HepG2 (cell line): ENCODE results near the gene ZNF680. TPM values are rescaled to one million over a fixed set of nuclear protein-coding genes. Genes with fewer than 3 reads are reported as not detected.

ENCODE experiments used
- BCLAF1 ChIP-seq: fragments of 450-650 bp; IDR thresholded peaks from 2 replicates; pipeline ENCODE4 v1.6.1; 2017; ENCODE audit warnings: mild to moderate bottlenecking
- DMAP1 ChIP-seq: IDR thresholded peaks from 2 replicates; pipeline ENCODE4 v1.6.1; 2016
- GABPA ChIP-seq, 2 experiments: IDR thresholded peaks; 2 replicates each; pipeline ENCODE4 v1.6.1; 2011 to 2016; ENCODE audit warnings: low read depth in 2 of 2, low read length in 1 of 2, missing biosample characterization in 1 of 2, missing genetic modification characterization in 1 of 2
- GFI1 ChIP-seq: sonication (generic); formaldehyde crosslinking; IDR thresholded peaks from 2 replicates; pipeline ENCODE4 v1.5.0; 2020; ENCODE audit warnings: missing genetic modification reagents, mild to moderate bottlenecking, borderline replicate concordance
- JUN ChIP-seq: sonication (generic); formaldehyde crosslinking; IDR thresholded peaks from 2 replicates; pipeline ENCODE4 v1.4.0; 2020; ENCODE audit warnings: mild to moderate bottlenecking, missing genetic modification reagents
- MAF1 ChIP-seq: sonication (generic); formaldehyde crosslinking; IDR thresholded peaks from 2 replicates; pipeline ENCODE4 v1.5.0; 2020; ENCODE audit warnings: missing genetic modification reagents, borderline replicate concordance
- MYNN ChIP-seq: sonication (generic); formaldehyde crosslinking; IDR thresholded peaks from 2 replicates; pipeline ENCODE4 v1.4.0; 2020; ENCODE audit warnings: mild to moderate bottlenecking, low read depth, missing genetic modification reagents
- NFYC ChIP-seq: IDR thresholded peaks from 2 replicates; pipeline ENCODE4 v1.6.1; 2016; ENCODE audit warnings: missing genetic modification reagents, missing compliant biosample characterization
- SALL1 ChIP-seq: sonication (generic); formaldehyde crosslinking; IDR thresholded peaks from 2 replicates; pipeline ENCODE4 v1.8.0; 2022; ENCODE audit warnings: mild to moderate bottlenecking, missing genetic modification reagents
- SMAD3 ChIP-seq: sonication (generic); formaldehyde crosslinking; IDR thresholded peaks from 2 replicates; pipeline ENCODE4 v1.4.0; 2020; ENCODE audit warnings: missing genetic modification reagents
- SOX13 ChIP-seq, 3 experiments: fragments of 450-650 bp in 1 of 3; sonication (generic) in 1 of 3; formaldehyde crosslinking in 1 of 3; IDR thresholded peaks in 2 of 3; conservative IDR thresholded peaks in 1 of 3; 2 replicates each; pipeline versions ENCODE4 v1.5.0 to v1.6.1; 2016 to 2020; ENCODE audit warnings: antibody characterized with exemption in 1 of 3, mild to moderate bottlenecking in 1 of 3, missing compliant biosample characterization in 1 of 3, missing genetic modification reagents in 1 of 3, moderate library complexity in 1 of 3
- SOX6 ChIP-seq, 2 experiments: fragments of 450-650 bp in 1 of 2; sonication (generic) in 1 of 2; formaldehyde crosslinking in 1 of 2; IDR thresholded peaks; 2 replicates each; pipeline versions ENCODE4 v1.4.0 to v1.6.1; 2017 to 2020; ENCODE audit warnings: antibody characterized with exemption in 1 of 2, mild to moderate bottlenecking in 1 of 2, missing genetic modification reagents in 1 of 2
- SP2 ChIP-seq: sonication (generic); formaldehyde crosslinking; IDR thresholded peaks from 2 replicates; pipeline ENCODE4 v1.5.1; 2020; ENCODE audit warnings: mild to moderate bottlenecking, missing genetic modification reagents
- SRSF1 ChIP-seq: fragments of 200-400 bp; formaldehyde crosslinking; optimal IDR thresholded peaks from 2 replicates; pipeline ENCODE3; 2017; ENCODE audit warnings: mild to moderate bottlenecking, low read depth, low read length, moderate library complexity
- SSRP1 ChIP-seq: IDR thresholded peaks from 2 replicates; pipeline ENCODE4 v1.6.1; 2016; ENCODE audit warnings: control low read depth
- STAT6 ChIP-seq: sonication (generic); formaldehyde crosslinking; IDR thresholded peaks from 2 replicates; pipeline ENCODE4 v1.4.0; 2020; ENCODE audit warnings: missing genetic modification reagents, mild to moderate bottlenecking, borderline replicate concordance
- TFDP1 ChIP-seq: IDR thresholded peaks from 2 replicates; pipeline ENCODE4 v1.6.1; 2016; ENCODE audit warnings: missing compliant biosample characterization, missing genetic modification reagents, borderline replicate concordance
- ZFP82 ChIP-seq: sonication (generic); formaldehyde crosslinking; IDR thresholded peaks from 2 replicates; pipeline ENCODE4 v1.5.1; 2020; ENCODE audit warnings: mild to moderate bottlenecking, missing genetic modification reagents, borderline replicate concordance
- ZNF180 ChIP-seq: sonication (generic); formaldehyde crosslinking; IDR thresholded peaks from 2 replicates; pipeline ENCODE4 v1.4.0; 2020; ENCODE audit warnings: low read depth, missing genetic modification reagents, borderline replicate concordance
- ZNF383 ChIP-seq: sonication (generic); formaldehyde crosslinking; IDR thresholded peaks from 2 replicates; pipeline ENCODE4 v1.4.0; 2020; ENCODE audit warnings: missing genetic modification reagents, mild to moderate bottlenecking, borderline replicate concordance
- ZNF660 ChIP-seq: sonication (generic); formaldehyde crosslinking; IDR thresholded peaks from 2 replicates; pipeline ENCODE4 v1.5.1; 2020; ENCODE audit warnings: mild to moderate bottlenecking, low read depth, missing genetic modification reagents, borderline replicate concordance
- ZNF703 ChIP-seq: sonication (generic); formaldehyde crosslinking; IDR thresholded peaks from 2 replicates; pipeline ENCODE4 v1.5.1; 2020; ENCODE audit warnings: missing genetic modification reagents, mild to moderate bottlenecking, moderate library complexity, borderline replicate concordance
- ZSCAN20 ChIP-seq: sonication (generic); formaldehyde crosslinking; IDR thresholded peaks from 2 replicates; pipeline ENCODE4 v1.4.0; 2020; ENCODE audit warnings: missing genetic modification reagents, mild to moderate bottlenecking, borderline replicate concordance
- polyA plus RNA-seq, 8 experiments: library from polyadenylated mRNA; depleted of rRNA in 3 of 8; stranded (reverse) in 7 of 8; unstranded in 1 of 8; fragments of >200 nt; fragmentation: Illumina TruSeq in 4 of 8; extraction: Trizol in 4 of 8; gene quantifications; 2 replicates each; pipeline versions ENCODE4 v1.2.1 to v1.2.3, GENCODE V29; 2011 to 2016; ENCODE audit warnings: low read depth in 4 of 8, missing spikeins in 1 of 8, mixed read lengths in 1 of 8; ENCODE audit not compliant: insufficient read depth in 1 of 8
- total RNA-seq, 5 experiments: library from RNA; depleted of rRNA; stranded (reverse); fragments of >200 nt; fragmentation: Illumina TruSeq; extraction: Trizol; gene quantifications; 2 replicates each; pipeline ENCODE4 v1.2.3, GENCODE V29; 2016; ENCODE audit warnings: low read depth in 1 of 5

The ZNF680 gene
- total and polyA plus RNA-seq, 2 of the 13 experiments (the other 11 are each of a cell fraction or from before 2014, with no cell fraction given), result 2.1 to 12.4 TPM

GRCh38 chr7:64562626-64563278, at the start of gene ZNF680 (continued):
- no peak for TF ChIP-seq ZNF660 (CRISPR knock-in tag)
- TF ChIP-seq JUN, result no peak
- no peak for TF ChIP-seq SSRP1
- peak; percentile 20; the same call in 1 of the 2 replicates for TF ChIP-seq GABPA (IDR thresholded peaks at IDR 0.05; ENCODE audit: low read depth, low read length)
- peak; percentile 57; the same call in 1 of the 2 replicates for TF ChIP-seq GABPA (CRISPR knock-in tag; IDR thresholded peaks at IDR 0.05; ENCODE audit: low read depth)
- TF ChIP-seq SOX13 (IDR thresholded peaks at IDR 0.05), result no peak
- TF ChIP-seq SOX13 (CRISPR knock-in tag; conservative IDR thresholded peaks at IDR 0.05 in 1 of 2, IDR thresholded peaks at IDR 0.05 in 1 of 2), result no peak
- no peak for TF ChIP-seq SMAD3
- TF ChIP-seq ZNF703 (CRISPR knock-in tag), result no peak; the same call in 1 of the 2 replicates
- peak; percentile 68 for TF ChIP-seq DMAP1 (CRISPR knock-in tag)
- TF ChIP-seq NFYC (CRISPR knock-in tag), result peak; percentile 93
- peak; percentile 87 for TF ChIP-seq SP2 (CRISPR knock-in tag)
- no peak for TF ChIP-seq SOX6 (IDR thresholded peaks at IDR 0.05)
- TF ChIP-seq SOX6 (CRISPR knock-in tag; IDR thresholded peaks at IDR 0.05), result 0 out of 2 replicates have a peak, but pooled peaks have one; percentile 34
- TF ChIP-seq GFI1, result 0 out of 2 replicates have a peak, but pooled peaks have one; percentile 50
- TF ChIP-seq ZNF383 (CRISPR knock-in tag), result no peak
- TF ChIP-seq ZSCAN20, result no peak
- TF ChIP-seq BCLAF1, result no peak
- TF ChIP-seq ZFP82 (CRISPR knock-in tag), result no peak
- TF ChIP-seq ZNF180 (CRISPR knock-in tag), result no peak
- peak; percentile 60 for TF ChIP-seq SALL1 (CRISPR knock-in tag)
- TF ChIP-seq TFDP1 (CRISPR knock-in tag), result peak; percentile 78
- no peak for TF ChIP-seq MYNN (CRISPR knock-in tag)
- no peak for TF ChIP-seq SRSF1
- TF ChIP-seq MAF1 (CRISPR knock-in tag), result no peak
- TF ChIP-seq STAT6 (CRISPR knock-in tag), result 0 out of 2 replicates have a peak, but pooled peaks have one; percentile 32
